GM19035 (cell line): ENCODE measurements around the gene KCNJ1.

Source experiments
- ATAC-seq: cut with Tn5 transposase; IDR thresholded peaks from one replicate; pipeline ENCODE4 v1.9.1; 2021; ENCODE audit not compliant: unreplicated experiment

Gene KCNJ1

DNA sequence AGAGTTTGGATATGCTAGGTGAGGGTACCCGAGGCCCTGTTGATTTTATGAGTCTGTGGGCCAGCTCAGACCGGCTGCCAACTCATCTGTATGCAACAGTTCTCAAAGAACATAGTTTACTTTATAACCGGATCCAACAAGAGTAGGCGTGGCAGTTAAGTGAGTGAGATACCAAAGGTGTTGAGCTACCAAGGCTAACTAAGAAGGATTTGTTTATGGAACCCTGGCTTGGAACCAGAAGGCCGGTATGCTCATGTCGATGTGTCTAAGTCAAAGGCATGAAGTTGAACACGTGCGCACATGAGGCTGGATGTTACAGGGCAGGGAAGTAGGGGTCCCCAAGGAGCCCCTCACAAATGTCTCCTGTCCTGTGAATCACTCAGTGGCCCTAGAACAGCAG lies at the start of gene KCNJ1:
Gene KCNJ1, minus strand, starts transcription at position 20 of the 400 bp plus-strand sequence. CDS start 27,053 bp downstream, outside the sequence.
- ATAC-seq: no peak

DNA sequence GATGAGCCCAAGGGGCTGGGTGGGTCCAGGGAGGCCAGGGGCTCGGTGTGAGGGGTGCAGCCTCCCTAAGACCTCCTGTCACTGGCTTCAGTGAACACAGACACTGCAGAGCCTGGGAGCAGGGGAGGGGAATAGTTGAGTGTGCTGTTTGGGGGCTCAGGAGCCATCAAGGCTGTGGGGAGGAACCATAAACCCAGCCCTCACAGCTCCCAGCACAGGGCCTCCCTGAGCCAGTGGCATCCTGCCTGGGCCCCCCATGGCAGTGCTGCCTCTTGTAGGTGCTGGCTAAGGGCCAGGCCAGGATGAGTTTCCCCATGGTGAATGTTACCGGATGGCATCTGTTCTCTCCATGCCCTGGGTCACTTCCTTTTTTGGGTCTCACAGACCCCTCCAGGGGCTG lies 49.6 kb upstream of the KCNJ1 start:
- ATAC-seq: no peak

DNA sequence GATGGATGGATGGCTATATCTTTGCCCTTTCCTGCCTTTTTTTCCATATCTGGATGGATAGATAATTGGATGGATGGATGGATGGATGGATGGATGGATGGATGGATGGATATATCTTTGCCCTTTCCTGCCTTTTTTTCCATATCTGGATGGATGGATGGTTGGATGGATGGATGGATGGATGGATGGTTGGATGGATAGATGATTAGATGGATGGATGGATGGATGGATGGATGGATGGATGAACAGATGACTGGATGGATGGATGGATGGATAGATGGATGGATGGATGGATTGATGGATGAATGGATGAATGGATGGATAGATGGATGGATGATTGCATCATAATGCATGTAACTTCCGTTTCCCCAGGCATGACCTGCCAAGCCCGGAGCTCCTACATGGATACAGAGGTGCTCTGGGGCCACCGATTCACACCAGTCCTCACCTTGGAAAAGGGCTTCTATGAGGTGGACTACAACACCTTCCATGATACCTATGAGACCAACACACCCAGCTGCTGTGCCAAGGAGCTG lies 49.0 kb upstream of the KCNJ1 start:
- ATAC-seq: no peak

DNA sequence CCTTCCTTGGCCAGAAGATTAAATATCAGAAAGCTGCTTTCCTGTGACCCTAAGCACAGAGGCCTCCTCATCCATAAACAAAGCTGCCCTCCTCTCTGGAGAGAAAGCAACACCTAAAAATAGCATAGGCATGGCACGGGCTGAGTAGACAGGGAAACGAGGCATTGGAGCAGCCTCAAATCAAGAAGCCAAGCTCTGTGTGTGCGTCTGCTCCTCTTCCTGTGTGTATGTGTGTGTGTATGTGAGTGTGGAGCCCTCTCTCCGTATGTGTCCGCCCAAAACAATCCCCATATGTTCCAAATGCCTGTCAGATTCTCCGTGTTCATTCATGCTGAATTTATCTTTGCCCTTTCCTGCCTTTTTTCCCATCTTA lies 48.0 kb upstream of the KCNJ1 start:
- ATAC-seq: no peak

DNA sequence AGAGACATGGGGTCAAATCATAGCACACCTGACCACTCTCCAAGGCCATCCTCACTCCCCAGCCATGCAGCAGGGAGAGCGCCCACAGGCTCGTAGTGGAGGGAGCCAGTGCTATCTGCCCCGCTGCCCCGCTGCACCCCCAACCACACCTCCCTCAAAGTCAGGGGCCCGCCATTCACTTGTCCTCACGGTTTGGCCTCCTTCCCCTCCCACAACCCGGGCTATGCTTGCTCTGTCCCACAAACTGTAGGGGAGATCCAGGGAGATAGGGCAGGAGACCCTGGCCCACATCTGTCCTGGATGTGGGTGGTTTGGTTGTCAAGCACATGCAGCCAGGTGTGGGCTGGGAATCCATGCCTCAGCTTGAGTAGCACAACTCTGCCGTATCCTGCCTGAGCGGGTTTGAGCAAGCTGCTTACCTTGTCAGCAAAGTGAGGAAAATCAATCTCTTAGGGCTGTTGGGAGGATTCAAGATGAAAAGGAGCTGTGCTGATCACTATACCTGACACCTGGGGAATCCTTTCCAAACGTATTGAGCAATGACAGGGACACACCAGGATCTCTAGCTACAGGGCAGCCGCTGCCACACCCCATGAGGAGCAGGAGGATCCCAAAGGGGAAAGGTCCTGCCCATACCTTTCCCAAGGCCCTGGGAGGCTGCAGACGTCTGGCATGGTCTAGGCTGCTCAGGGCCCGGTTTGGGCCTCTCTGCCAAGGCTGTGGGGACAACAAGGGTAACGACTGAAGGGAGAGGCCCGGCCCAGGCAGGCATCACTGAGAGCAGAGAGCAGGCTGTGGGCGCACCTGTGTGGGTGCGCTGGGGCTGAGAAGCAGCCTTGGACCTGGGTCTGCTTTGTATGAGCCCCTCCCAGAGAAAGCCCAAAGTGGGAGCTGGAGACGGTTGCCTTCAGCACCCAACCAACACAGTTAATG lies 47.4 kb upstream of the KCNJ1 start:
- no peak for ATAC-seq

DNA sequence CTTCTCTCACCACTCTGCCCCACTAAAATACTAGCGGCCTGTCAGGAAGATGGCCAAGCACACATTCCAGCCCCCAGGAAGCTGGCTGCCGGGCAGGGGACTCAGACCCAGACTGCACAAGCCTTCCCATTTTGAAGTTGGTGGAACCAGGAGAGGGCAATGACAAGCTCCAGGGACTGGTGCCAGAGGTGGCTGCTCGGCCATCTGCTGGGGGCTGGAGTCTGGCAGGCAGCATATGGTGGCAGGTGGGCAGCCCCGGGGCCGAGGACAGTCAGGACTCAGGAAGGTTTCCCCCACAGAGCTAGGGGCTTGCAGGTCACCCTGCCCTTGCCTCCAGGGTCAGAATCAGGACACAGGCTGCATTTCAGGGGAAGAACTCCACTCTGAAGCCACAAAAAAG lies 46.7 kb upstream of the KCNJ1 start:
- no peak for ATAC-seq

DNA sequence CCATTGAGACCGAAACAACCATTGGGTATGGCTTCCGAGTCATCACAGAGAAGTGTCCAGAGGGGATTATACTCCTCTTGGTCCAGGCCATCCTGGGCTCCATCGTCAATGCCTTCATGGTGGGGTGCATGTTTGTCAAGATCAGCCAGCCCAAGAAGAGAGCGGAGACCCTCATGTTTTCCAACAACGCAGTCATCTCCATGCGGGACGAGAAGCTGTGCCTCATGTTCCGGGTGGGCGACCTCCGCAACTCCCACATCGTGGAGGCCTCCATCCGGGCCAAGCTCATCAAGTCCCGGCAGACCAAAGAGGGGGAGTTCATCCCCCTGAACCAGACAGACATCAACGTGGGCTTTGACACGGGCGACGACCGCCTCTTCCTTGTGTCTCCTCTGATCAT lies 44.6 kb upstream of the KCNJ1 start:
- no peak for ATAC-seq

DNA sequence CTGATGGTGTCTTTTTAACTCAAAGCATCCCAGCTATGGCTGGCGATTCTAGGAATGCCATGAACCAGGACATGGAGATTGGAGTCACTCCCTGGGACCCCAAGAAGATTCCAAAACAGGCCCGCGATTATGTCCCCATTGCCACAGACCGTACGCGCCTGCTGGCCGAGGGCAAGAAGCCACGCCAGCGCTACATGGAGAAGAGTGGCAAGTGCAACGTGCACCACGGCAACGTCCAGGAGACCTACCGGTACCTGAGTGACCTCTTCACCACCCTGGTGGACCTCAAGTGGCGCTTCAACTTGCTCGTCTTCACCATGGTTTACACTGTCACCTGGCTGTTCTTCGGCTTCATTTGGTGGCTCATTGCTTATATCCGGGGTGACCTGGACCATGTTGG lies 44.1 kb upstream of the KCNJ1 start:
- ATAC-seq: no peak

DNA sequence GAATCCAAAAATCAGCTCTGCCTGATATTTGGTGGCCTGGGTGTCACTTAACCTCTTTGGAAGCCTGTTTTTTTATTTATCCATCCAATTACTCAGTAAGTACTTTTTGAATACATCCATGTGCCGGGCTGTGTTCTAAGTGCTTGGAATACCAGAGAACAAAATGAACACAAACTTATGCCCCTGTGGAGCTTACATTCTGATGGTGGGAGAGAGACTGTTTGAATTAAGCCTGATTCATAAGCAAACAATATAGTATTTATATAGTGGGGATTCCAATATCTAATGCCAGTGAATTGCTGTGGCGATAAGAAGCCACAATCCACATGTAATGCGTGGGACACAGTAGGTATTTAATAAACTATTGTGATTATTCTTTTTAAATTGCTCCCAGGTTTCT lies 43.5 kb upstream of the KCNJ1 start:
- no peak for ATAC-seq

DNA sequence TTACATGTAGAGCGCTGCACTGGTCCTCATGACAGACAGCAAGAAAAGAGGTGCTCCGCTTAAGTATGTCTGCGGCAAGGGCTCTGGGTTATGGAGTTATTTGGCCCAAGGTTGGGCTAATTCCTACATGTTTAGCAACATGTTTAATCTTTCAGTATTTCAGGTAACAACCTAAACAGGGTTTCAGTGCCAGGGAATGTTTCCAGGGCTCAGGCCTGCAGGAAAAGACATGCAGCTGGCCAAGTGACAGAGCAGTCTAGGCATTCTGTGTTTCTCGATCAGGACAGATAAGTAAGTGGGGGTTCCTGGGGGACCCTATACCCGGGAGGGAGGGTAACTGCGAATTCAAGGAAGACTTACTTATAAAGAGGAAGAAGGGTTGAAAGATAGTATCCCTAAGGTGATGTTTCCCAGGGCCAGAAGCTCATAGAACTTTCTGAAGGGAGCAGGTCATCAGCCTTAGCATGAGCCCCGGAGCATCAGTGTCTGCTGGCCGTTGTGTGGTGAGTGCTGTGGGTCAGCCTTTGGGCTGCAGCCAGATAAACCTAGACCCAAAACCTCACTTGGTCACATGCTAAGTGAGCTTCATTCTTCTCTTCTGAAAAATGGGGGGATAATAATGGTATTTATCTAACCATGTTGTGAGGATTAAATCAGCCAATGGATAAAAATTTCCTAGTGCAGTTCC lies 42.5 kb upstream of the KCNJ1 start:
- ATAC-seq: no peak

DNA sequence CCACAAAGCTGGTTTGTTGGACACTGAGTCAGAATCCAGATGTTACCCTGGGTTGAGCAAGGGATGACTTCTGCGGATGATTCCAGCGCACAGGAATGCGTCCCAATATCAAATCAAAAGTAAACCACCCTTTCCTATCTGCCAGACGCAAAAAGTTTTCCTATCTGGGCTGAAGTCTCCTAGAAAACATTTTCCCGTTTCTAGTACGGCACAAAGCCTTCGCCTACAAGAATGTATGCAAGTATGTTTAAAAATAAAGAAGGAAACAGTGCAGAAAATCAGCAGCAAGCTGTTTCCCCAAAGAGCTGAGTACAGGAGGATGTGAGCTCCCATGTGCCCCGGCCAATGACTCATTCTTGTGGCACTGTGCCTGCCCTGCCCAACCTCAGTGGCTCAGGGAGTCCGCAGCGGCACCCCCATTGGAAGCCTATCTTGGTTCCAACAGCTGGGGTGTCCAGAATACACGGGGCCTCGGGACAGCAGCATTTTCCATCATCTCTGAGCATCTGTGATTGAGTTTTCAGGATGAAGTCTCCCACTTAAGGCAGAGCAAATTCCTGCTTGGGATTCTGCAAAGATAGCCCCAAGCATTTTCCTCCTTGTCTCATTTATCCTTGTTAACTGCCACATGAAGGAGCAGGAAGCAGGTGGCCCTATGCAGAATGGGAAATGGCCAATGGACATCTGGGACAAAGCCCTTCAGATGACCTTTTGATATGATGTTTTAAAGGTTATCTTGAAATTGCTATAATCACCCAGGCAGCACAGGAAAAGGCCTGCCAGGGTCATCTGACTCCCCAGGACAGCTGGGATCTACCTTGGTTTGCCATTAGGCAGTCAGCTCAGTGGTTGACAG lies 41.5 kb upstream of the KCNJ1 start:
- ATAC-seq: no peak

DNA sequence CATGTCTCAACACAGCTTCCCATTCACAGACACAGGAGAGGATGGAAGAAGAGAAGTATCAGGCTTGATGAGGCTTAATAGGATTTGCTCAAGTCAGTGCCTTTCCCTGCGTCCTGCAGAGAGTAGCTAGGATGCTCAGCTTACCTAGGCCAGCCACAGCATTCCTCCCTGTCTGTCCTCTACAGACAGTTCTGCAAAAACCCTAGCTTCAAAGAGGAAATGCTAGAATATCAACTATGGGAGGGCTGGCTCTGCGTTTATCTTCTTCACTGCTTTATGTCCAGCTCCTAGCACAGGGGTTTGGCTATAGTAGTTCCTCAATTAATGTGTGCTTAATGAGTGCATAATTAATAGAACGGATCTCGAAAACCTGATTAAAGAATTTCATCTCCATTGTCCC lies 40.5 kb upstream of the KCNJ1 start:
- no peak for ATAC-seq

DNA sequence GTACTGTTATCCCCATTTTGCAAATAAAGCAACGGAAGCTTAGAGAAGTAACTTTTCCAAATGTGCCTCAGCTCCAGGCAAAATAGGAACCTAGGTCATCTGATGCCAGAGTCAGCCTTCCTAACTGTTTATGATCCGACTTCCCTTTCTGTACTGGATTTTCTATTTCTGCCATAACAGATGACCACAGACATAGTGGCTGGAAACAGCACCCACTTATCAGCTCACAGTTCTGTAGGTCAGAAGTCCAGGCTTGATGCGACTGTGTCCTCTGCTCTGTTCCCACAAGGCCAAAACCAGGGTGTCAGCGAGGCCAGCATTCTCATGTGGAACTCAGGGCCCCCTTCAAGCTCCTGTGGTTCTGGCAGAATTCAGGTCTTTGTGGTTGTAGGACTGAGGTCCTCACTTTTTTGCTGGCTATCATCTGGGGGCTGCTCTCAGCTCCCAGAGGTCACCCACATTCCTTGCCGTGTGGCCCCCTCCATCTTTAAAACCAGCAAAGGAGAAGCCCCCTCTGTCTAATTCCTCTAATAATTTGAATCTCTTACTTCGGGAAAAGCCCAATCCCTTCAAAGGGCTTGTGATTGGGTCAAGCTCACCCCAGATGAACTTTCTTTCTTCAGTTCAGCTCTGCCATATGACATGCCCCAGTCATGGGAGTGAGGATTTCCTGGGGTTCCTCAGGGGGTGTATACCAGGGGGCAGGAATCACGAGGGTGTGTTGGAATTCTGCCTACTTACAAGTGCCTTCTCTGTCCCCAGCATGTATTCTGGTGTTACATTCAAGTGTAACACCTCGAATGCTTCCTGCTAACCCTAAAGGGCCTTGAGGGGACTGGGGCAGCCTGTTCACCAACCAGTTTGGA lies 39.3 kb upstream of the KCNJ1 start:
- no peak for ATAC-seq

DNA sequence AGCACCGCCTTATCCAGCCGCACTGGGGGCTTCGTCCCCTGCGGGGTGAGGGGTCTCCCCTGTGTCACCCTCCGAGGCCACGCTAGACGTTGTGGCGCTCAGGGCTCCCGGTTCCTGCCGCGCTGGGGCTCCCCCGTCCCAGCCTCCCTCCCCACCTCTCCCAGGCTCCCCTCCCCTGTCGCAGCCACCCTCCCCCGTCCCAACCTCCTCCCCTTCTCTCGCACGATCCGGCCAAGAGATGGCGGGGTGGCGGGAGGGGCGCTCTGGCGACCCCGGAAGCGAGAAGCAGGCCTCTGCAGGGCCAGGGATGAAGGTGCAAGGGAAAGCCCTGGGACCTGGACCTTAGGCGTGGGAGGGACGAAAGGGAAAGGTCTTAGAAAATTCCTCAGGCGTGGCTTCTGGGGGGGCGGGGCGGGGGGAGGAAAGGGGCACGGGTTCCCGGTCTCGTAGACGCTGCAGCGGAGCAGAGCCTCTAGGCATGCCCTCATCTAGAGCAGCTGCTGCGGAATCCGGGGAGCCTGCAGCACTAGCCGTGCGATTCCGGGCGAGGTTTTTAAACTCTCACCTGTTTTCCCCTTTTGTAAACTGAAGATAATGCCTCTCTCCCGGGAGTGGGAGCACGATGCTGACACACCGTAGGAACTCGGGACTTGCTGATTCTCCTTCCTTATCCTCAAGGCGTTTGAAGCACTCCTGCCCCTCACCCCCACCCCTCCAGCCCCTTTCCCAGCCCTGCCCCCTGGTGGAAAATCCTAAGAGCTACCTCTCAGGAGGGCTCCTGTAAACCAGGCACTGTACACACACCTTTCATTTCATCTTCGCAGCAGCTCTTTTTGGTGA lies 38.5 kb upstream of the KCNJ1 start:
- peak; percentile 57 for ATAC-seq

DNA sequence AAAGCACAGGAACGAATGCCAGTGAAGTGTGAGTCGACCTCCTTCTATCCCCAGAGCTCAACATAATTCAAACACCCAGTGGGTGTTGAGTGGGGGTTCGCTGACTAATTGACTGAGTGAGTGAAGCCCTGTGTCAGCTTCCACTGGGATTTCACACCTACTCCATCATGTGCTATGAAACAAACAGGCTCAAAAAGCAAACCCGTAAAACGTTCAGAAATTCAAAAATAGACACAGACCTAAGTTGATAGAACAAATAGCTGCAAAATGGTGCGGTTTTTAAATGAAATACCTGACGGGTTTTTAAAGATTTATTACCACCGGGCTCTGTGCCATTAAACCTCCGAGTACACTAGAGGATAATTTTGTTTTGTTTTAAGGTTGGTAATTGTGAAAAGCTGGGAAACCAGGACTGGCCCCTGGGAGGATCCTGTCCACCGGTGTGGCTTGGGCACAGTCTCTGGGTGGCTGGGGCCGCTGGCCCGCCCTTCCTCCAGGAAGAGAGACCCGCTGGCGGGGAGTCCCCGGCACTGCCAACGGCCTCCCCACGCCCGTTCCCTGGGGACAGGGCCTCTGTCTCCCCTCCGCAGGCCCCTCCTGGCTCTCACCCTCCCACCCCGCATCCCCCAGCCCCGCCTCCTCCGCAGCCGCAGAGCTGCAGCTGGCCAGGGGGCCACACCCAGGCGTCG lies 37.7 kb upstream of the KCNJ1 start:
- peak; percentile 18 for ATAC-seq

DNA sequence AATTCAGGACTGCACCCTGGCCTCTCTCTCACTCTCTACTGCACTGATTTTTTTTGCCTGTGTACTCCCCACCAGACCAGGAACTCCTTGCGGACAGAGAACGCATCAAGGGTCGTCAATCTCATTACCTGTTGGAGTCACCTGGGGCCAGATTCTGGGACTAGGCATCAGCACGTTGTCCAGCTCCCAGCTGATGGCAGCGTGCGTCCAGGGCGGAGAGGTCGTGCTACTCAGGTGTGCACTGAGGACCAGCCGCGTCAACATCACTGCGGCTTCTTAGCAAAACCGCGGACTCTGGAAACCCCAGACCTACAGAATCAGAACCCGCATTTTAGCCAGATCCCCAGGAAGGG lies 37.2 kb upstream of the KCNJ1 start:
- no peak for ATAC-seq

DNA sequence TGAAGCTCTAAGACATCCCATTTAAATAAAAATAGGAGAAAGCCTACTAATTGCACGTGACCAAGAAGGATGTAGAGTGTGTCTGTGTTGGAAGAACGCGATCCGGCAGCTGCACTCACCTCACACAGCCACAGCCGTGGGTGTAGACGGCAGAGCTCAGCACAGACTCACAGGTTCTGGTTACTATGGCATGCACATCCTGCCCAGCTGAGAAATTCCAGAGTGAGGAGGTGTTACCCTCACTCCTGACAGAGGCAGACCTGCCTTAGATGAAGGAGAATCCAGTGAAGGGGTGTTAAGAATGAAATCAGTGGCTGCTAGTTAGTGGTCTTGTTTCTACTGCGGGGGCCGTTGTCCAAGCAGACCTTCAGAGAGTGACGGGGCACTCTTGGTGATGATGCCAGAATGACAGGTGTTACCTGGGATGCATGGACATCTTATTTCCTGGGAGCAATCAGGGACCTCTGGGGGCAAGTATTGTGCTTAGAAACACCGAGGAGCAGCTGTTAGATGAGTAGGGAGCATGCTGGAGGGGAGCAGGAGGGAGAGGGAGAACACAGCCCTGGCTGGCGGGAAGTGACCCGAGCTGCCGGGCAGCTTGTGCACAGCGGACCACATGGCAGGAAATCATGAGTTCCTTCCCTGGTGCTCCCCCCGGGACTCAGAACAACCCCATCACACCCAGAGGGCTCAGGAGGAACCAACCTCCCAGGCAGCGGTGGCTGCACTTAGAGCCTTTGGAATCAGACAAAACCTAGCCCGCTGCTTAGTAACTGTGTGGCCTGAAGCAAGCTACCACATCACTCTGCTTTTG lies 36.4 kb upstream of the KCNJ1 start:
- no peak for ATAC-seq

DNA sequence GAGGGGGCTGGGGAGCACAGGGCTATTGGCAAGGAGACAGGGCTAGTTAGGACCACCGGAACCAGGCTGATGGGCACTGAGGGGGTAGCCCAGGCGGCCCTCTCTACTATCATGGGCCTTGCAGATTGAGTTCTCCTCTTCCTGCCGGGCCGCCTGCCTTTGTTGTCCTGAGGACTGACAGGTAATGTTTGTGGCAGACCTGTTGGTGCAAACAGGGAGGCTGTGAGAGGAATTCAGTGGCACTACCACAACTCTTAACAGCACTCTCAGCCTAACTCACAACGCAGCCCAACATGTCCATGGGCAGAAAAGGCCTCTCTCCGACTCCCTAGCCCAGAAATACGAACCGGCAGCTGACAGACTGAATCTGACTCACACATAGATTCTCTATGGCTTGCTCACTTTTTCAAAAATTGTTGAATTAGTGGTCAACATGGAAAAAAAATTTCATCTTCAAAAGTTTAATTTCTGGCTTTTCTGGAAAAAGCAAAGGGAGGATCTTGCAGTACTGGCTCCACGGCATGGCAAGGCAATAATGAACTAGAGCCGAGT lies 35.5 kb upstream of the KCNJ1 start:
- no peak for ATAC-seq
